ENCODE measurements around the gene CDH4. TPM values are rescaled to one million over a fixed set of nuclear protein-coding genes. Genes with fewer than 3 reads are reported as not detected.

The CDH4 gene
- total RNA-seq, 1 experiment from 2014 or later = 5.3 TPM

DNA sequence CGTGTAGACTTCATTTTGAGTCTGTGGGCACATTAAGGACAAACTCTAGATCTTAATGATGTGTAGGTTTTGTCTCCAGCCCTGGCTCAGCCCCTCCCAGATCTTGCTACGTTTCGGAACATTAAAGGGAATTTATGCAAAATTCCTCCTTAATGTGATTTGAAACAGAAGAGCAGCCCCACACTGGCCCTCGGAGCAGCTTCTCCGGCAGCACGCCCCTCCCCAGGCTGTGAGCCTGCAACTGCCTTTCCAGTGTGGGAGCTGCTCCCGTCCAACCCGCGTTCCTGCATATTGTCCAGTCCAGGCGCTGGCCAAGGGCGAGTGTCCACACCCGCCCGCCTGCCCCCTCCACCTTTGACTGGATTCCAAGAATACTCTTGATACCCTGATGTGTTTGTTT is 556.4 kb downstream of the CDH4 start (continued):
- TF ChIP-seq, protein P1, sequence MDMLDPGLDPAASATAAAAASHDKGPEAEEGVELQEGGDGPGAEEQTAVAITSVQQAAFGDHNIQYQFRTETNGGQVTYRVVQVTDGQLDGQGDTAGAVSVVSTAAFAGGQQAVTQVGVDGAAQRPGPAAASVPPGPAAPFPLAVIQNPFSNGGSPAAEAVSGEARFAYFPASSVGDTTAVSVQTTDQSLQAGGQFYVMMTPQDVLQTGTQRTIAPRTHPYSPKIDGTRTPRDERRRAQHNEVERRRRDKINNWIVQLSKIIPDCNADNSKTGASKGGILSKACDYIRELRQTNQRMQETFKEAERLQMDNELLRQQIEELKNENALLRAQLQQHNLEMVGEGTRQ (CRISPR knock-in tag; IDR thresholded peaks at IDR 0.05) = no peak
- TF ChIP-seq ZNF263 (CRISPR knock-in tag; IDR thresholded peaks at IDR 0.05; ENCODE audit: low read depth) = no peak

DNA sequence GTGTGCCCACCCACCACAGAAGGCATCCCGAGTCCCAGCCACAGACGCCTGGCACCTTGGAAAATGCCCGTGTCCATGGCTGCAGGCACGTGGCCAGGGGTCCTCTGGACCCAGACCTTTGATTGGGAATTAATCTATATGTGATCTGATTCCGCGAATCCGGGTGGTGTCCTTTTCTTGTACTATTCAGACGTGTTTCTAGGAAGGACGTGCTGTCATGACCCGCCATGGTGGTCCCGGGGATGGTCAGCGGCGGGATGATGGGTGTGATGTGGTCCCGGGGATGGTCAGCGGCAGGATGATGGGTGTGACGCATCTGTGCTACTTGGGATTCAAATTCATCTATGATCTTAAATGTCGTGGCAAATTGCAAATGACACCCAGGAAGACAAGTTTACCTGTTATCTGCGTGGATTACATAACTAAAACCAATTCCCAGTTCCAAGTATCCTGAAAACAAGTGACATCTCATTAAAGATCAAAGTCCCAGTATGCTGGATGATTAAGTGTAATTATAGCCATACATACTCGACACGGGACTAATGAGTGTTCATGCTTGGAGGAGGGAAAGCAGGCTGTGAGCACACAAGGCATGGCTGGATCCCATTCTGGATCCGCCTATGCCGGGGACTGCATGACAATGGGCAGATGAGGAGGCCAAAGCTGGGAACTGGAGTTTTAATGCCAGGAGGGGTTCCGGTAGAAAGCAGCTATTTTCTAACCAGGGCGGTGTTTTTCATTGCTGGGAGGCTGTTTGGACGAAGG is 557.1 kb downstream of the CDH4 start:
- TF ChIP-seq, protein P2, sequence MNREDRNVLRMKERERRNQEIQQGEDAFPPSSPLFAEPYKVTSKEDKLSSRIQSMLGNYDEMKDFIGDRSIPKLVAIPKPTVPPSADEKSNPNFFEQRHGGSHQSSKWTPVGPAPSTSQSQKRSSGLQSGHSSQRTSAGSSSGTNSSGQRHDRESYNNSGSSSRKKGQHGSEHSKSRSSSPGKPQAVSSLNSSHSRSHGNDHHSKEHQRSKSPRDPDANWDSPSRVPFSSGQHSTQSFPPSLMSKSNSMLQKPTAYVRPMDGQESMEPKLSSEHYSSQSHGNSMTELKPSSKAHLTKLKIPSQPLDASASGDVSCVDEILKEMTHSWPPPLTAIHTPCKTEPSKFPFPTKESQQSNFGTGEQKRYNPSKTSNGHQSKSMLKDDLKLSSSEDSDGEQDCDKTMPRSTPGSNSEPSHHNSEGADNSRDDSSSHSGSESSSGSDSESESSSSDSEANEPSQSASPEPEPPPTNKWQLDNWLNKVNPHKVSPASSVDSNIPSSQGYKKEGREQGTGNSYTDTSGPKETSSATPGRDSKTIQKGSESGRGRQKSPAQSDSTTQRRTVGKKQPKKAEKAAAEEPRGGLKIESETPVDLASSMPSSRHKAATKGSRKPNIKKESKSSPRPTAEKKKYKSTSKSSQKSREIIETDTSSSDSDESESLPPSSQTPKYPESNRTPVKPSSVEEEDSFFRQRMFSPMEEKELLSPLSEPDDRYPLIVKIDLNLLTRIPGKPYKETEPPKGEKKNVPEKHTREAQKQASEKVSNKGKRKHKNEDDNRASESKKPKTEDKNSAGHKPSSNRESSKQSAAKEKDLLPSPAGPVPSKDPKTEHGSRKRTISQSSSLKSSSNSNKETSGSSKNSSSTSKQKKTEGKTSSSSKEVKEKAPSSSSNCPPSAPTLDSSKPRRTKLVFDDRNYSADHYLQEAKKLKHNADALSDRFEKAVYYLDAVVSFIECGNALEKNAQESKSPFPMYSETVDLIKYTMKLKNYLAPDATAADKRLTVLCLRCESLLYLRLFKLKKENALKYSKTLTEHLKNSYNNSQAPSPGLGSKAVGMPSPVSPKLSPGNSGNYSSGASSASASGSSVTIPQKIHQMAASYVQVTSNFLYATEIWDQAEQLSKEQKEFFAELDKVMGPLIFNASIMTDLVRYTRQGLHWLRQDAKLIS (CRISPR knock-in tag; IDR thresholded peaks at IDR 0.05; ENCODE audit: borderline replicate concordance) = no peak
- TF ChIP-seq, protein P3, sequence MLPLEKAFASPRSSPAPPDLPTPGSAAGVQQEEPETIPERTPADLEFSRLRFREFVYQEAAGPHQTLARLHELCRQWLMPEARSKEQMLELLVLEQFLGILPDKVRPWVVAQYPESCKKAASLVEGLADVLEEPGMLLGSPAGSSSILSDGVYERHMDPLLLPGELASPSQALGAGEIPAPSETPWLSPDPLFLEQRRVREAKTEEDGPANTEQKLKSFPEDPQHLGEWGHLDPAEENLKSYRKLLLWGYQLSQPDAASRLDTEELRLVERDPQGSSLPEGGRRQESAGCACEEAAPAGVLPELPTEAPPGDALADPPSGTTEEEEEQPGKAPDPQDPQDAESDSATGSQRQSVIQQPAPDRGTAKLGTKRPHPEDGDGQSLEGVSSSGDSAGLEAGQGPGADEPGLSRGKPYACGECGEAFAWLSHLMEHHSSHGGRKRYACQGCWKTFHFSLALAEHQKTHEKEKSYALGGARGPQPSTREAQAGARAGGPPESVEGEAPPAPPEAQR (CRISPR knock-in tag; IDR thresholded peaks at IDR 0.05) = no peak
- TF ChIP-seq, protein P4, sequence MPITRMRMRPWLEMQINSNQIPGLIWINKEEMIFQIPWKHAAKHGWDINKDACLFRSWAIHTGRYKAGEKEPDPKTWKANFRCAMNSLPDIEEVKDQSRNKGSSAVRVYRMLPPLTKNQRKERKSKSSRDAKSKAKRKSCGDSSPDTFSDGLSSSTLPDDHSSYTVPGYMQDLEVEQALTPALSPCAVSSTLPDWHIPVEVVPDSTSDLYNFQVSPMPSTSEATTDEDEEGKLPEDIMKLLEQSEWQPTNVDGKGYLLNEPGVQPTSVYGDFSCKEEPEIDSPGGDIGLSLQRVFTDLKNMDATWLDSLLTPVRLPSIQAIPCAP (CRISPR knock-in tag; IDR thresholded peaks at IDR 0.05) = no peak
- TF ChIP-seq, protein P5, sequence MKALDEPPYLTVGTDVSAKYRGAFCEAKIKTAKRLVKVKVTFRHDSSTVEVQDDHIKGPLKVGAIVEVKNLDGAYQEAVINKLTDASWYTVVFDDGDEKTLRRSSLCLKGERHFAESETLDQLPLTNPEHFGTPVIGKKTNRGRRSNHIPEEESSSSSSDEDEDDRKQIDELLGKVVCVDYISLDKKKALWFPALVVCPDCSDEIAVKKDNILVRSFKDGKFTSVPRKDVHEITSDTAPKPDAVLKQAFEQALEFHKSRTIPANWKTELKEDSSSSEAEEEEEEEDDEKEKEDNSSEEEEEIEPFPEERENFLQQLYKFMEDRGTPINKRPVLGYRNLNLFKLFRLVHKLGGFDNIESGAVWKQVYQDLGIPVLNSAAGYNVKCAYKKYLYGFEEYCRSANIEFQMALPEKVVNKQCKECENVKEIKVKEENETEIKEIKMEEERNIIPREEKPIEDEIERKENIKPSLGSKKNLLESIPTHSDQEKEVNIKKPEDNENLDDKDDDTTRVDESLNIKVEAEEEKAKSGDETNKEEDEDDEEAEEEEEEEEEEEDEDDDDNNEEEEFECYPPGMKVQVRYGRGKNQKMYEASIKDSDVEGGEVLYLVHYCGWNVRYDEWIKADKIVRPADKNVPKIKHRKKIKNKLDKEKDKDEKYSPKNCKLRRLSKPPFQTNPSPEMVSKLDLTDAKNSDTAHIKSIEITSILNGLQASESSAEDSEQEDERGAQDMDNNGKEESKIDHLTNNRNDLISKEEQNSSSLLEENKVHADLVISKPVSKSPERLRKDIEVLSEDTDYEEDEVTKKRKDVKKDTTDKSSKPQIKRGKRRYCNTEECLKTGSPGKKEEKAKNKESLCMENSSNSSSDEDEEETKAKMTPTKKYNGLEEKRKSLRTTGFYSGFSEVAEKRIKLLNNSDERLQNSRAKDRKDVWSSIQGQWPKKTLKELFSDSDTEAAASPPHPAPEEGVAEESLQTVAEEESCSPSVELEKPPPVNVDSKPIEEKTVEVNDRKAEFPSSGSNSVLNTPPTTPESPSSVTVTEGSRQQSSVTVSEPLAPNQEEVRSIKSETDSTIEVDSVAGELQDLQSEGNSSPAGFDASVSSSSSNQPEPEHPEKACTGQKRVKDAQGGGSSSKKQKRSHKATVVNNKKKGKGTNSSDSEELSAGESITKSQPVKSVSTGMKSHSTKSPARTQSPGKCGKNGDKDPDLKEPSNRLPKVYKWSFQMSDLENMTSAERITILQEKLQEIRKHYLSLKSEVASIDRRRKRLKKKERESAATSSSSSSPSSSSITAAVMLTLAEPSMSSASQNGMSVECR (CRISPR knock-in tag; IDR thresholded peaks at IDR 0.05; ENCODE audit: borderline replicate concordance) = no peak
- TF ChIP-seq JUN (CRISPR knock-in tag; IDR thresholded peaks at IDR 0.05) = no peak
- no peak for TF ChIP-seq ZNF263 (CRISPR knock-in tag; IDR thresholded peaks at IDR 0.05; ENCODE audit: low read depth)
- TF ChIP-seq, protein P6, sequence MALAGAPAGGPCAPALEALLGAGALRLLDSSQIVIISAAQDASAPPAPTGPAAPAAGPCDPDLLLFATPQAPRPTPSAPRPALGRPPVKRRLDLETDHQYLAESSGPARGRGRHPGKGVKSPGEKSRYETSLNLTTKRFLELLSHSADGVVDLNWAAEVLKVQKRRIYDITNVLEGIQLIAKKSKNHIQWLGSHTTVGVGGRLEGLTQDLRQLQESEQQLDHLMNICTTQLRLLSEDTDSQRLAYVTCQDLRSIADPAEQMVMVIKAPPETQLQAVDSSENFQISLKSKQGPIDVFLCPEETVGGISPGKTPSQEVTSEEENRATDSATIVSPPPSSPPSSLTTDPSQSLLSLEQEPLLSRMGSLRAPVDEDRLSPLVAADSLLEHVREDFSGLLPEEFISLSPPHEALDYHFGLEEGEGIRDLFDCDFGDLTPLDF (CRISPR knock-in tag; IDR thresholded peaks at IDR 0.05) = no peak
- TF ChIP-seq NR1H2 (CRISPR knock-in tag; IDR thresholded peaks at IDR 0.05) = no peak
- Mint-ChIP-seq H3K9me3 (no peaks in the 10 kb centered on the region), H3K27ac (0 out of 2 replicates have a peak overlapping the region, but pooled peaks have one; percentile 11), H3K4me1 (peaks cover 4% of the 10 kb centered on the region; the same call in 1 of the 2 replicates), H3K36me3 (no peaks in the 10 kb centered on the region), H3K27me3 (ENCODE audit: low read depth) (peaks cover 16% of the 10 kb centered on the region), H3K4me3 (no peak overlapping the region)
- ChIA-PET POLR2A (no interaction called here), CTCF (no interaction called here)
- no peak for ATAC-seq
- no peak for DNase-seq (ENCODE audit: low spot score)
